CD4-positive, CD25-positive, alpha-beta regulatory T cell (primary cell): ENCODE results near the gene ZIC1. TPM values are rescaled to one million over a fixed set of nuclear protein-coding genes. Genes with fewer than 3 reads are reported as not detected.

ENCODE experiments used
- ATAC-seq, 2 donors: fragments of 150-1000 bp; cut with Tn5 transposase; one replicate each; pipeline ENCODE4 v1.10.0; 2021; ENCODE audit warnings: low read depth in 2 of 2, moderate number of reproducible peaks in 2 of 2, moderate library complexity in 1 of 2
- DNase-seq, 3 donors: peaks; one replicate each; pipeline versions ENCODE4 v3.0.0 to v3.0.0-alpha.2; 2012 to 2022; ENCODE audit warnings: mixed read lengths in 1 of 3
- H3K27ac ChIP-seq: one replicate; pipeline ENCODE4 v1.7.0; 2013; ENCODE audit warnings: mild to moderate bottlenecking, low read length; ENCODE audit not compliant: insufficient read depth, poor library complexity, severe bottlenecking
- H3K27me3 ChIP-seq: one replicate; pipeline ENCODE4 v1.7.0; 2013; ENCODE audit warnings: low read length; ENCODE audit not compliant: control insufficient read depth, insufficient read depth
- H3K36me3 ChIP-seq: one replicate; pipeline ENCODE4 v1.7.0; 2013; ENCODE audit warnings: mild to moderate bottlenecking, low read length, moderate library complexity; ENCODE audit not compliant: control insufficient read depth, insufficient read depth
- H3K4me1 ChIP-seq: 2 replicates; pipeline ENCODE4 v1.7.0; 2013; ENCODE audit warnings: mild to moderate bottlenecking, low read length; ENCODE audit not compliant: insufficient read depth, control insufficient read depth, poor library complexity, severe bottlenecking
- H3K4me3 ChIP-seq: one replicate; pipeline ENCODE4 v1.7.0; 2013; ENCODE audit warnings: low read depth, mild to moderate bottlenecking, low read length, moderate library complexity
- H3K9me3 ChIP-seq, 2 experiments: 1 replicate in 1 of 2; 2 replicates in 1 of 2; pipeline ENCODE4 v1.7.0; 2013; ENCODE audit warnings: low read length in 2 of 2, mild to moderate bottlenecking in 1 of 2, moderate library complexity in 1 of 2; ENCODE audit not compliant: control insufficient read depth in 2 of 2
- H3K27ac Mint-ChIP-seq, 3 donors: one replicate each; pipeline ENCODE4 v1.8.0; 2020 to 2022; ENCODE audit warnings: mild to moderate bottlenecking in 3 of 3, mixed read lengths in 3 of 3, moderate library complexity in 2 of 3
- H3K27me3 Mint-ChIP-seq: one replicate; pipeline ENCODE4 v1.8.0; 2022; ENCODE audit warnings: mild to moderate bottlenecking, mixed read lengths
- H3K36me3 Mint-ChIP-seq: one replicate; pipeline ENCODE4 v1.8.0; 2020; ENCODE audit warnings: mixed read lengths
- H3K4me1 Mint-ChIP-seq, 4 donors: one replicate each; pipeline ENCODE4 v1.8.0; 2020 to 2022; ENCODE audit warnings: mixed read lengths in 4 of 4, mild to moderate bottlenecking in 1 of 4
- H3K4me3 Mint-ChIP-seq, 4 donors: one replicate each; pipeline ENCODE4 v1.8.0; 2020 to 2022; ENCODE audit warnings: mild to moderate bottlenecking in 4 of 4, mixed read lengths in 4 of 4, moderate library complexity in 3 of 4
- H3K9me3 Mint-ChIP-seq, 7 donors: one replicate each; pipeline ENCODE4 v1.8.0; 2020 to 2022; ENCODE audit warnings: mixed read lengths in 7 of 7, mild to moderate bottlenecking in 3 of 7, moderate library complexity in 2 of 7
- polyA plus RNA-seq, 4 donors: library from polyadenylated mRNA; unstranded; fragments of 300-500 nt; fragmentation: Illumina TruSeq; gene quantifications; one replicate each; pipeline ENCODE4 v1.2.3, GENCODE V29; 2021
- total RNA-seq: library from RNA; stranded (reverse); gene quantifications from one replicate; pipeline ENCODE4 v1.2.3, GENCODE V29; 2022

The ZIC1 gene
- total and polyA plus RNA-seq, 5 donors from 2014 or later = not detected

GRCh38 chr3:147367676-147368075 lies 41.5 kb upstream of the ZIC1 start:
- peaks cover 22% of the 10 kb centered on the region for H3K27me3 ChIP-seq
- H3K27ac ChIP-seq = no peak overlapping the region
- no peaks in the 10 kb centered on the region for H3K36me3 Mint-ChIP-seq
- peaks cover 64% of the 10 kb centered on the region for H3K27me3 Mint-ChIP-seq
- H3K4me1 ChIP-seq = no peaks in the 10 kb centered on the region
- ATAC-seq (no peak), DNase-seq (no peak)
- H3K27ac Mint-ChIP-seq = no peak overlapping the region
- no peak overlapping the region for H3K4me3 ChIP-seq
- no peaks in the 10 kb centered on the region for H3K36me3 ChIP-seq
- no peaks in the 10 kb centered on the region for H3K4me1 Mint-ChIP-seq
- H3K4me3 Mint-ChIP-seq = no peak overlapping the region
- peaks cover 0 to 19% (median 1%) of the 10 kb centered on the region in 7 donors for H3K9me3 Mint-ChIP-seq
- peaks cover 0 to 6% of the 10 kb centered on the region in 2 experiments for H3K9me3 ChIP-seq

DNA sequence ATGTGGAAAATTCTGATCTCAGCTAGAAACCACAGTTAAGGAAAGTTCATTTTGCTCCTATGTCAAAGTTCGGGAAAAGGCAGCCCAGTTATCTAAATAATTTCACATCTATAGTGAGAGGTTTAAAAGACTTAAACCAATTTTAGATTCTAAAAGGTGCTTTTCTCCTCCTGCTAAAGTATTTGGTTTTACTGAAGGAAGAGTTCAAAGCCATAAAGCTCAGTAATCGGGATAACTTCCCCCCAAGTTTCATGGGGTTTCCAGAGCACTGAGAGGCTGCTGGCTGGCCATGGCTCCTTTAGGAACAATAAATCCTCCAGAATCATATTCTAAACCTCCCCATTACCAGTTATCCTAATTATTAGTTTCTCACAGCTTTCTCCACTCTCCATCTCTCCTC lies 41.0 kb upstream of the ZIC1 start:
- DNase-seq (no peak), ATAC-seq (no peak)
- no peaks in the 10 kb centered on the region for H3K36me3 Mint-ChIP-seq
- H3K27me3 Mint-ChIP-seq = peaks cover 68% of the 10 kb centered on the region
- H3K36me3 ChIP-seq = no peaks in the 10 kb centered on the region
- H3K27ac ChIP-seq = no peak overlapping the region
- peaks cover 0 to 6% of the 10 kb centered on the region in 2 experiments for H3K9me3 ChIP-seq
- no peak overlapping the region for H3K4me3 ChIP-seq
- H3K4me1 ChIP-seq = no peaks in the 10 kb centered on the region
- no peak overlapping the region for H3K27ac Mint-ChIP-seq
- no peak overlapping the region for H3K4me3 Mint-ChIP-seq
- no peaks in the 10 kb centered on the region for H3K4me1 Mint-ChIP-seq
- peaks cover 0 to 20% (median 1%) of the 10 kb centered on the region in 7 donors for H3K9me3 Mint-ChIP-seq
- H3K27me3 ChIP-seq = peaks cover 22% of the 10 kb centered on the region

GRCh38 chr3:147368561-147369221 lies 40.5 kb upstream of the ZIC1 start:
- H3K27me3 Mint-ChIP-seq = peaks cover 74% of the 10 kb centered on the region
- peak overlapping the region in 1 of 3 donors; percentile 0 for H3K27ac Mint-ChIP-seq
- H3K4me1 Mint-ChIP-seq = no peaks in the 10 kb centered on the region

GRCh38 chr3:147369231-147369630 lies 39.9 kb upstream of the ZIC1 start:
- Histone ChIP-seq H3K4me1 (no peaks in the 10 kb centered on the region), H3K9me3 (peaks cover 0 to 6% of the 10 kb centered on the region in 2 experiments), H3K4me3 (no peak overlapping the region), H3K36me3 (no peaks in the 10 kb centered on the region), H3K27me3 (peaks cover 30% of the 10 kb centered on the region), H3K27ac (no peak overlapping the region)
- Mint-ChIP-seq H3K27ac (no peak overlapping the region), H3K36me3 (no peaks in the 10 kb centered on the region), H3K4me3 (no peak overlapping the region), H3K9me3 (peaks cover 0 to 21% (median 0%) of the 10 kb centered on the region in 7 donors), H3K27me3 (peaks cover 75% of the 10 kb centered on the region), H3K4me1 (no peaks in the 10 kb centered on the region)
- ATAC-seq = no peak
- DNase-seq = no peak

More at GRCh38 chr3:147368561-147369221, 40.5 kb upstream of the ZIC1 start:
- Mint-ChIP-seq H3K4me3 (no peak overlapping the region), H3K9me3 (peaks cover 0 to 21% (median 1%) of the 10 kb centered on the region in 7 donors), H3K36me3 (no peaks in the 10 kb centered on the region)
- H3K4me1 ChIP-seq = no peaks in the 10 kb centered on the region
- H3K27ac ChIP-seq = no peak overlapping the region
- peaks cover 26% of the 10 kb centered on the region for H3K27me3 ChIP-seq
- no peaks in the 10 kb centered on the region for H3K36me3 ChIP-seq
- no peak for ATAC-seq
- H3K4me3 ChIP-seq = no peak overlapping the region
- H3K9me3 ChIP-seq = peaks cover 0 to 6% of the 10 kb centered on the region in 2 experiments
- no peak for DNase-seq

DNA sequence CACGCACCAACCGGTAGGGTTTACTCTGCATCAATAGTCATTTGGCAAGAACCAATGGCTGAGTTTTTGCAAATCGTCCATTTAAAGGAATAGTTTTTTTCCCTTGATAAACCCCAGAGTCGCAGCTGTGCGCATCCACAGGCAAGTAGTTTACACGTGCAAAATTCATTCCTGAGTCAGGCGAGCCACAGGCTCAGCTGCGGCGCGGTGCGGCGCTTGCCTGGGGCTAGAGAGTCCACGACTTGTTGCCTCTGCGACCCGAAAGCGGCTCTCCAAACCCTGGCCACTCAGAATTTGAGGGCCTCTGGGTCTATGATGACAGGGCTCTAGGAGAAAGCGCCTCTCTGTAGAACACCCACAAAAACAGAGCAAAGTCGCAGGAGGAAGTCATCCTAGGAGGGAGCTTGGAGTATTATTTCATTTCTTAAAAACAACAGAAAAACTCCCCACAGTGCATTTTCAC lies 39.5 kb upstream of the ZIC1 start:
- no peaks in the 10 kb centered on the region for H3K36me3 ChIP-seq
- DNase-seq = no peak
- no peak overlapping the region for H3K4me3 ChIP-seq
- peaks cover 0 to 6% of the 10 kb centered on the region in 2 experiments for H3K9me3 ChIP-seq
- no peaks in the 10 kb centered on the region for H3K4me1 ChIP-seq
- Mint-ChIP-seq H3K36me3 (no peaks in the 10 kb centered on the region), H3K4me3 (no peak overlapping the region), H3K27me3 (peaks cover 76% of the 10 kb centered on the region), H3K9me3 (peaks cover 0 to 17% (median 3%) of the 10 kb centered on the region in 7 donors), H3K4me1 (no peaks in the 10 kb centered on the region), H3K27ac (no peak overlapping the region)
- peaks cover 28% of the 10 kb centered on the region for H3K27me3 ChIP-seq
- H3K27ac ChIP-seq = no peak overlapping the region
- ATAC-seq = no peak

DNA sequence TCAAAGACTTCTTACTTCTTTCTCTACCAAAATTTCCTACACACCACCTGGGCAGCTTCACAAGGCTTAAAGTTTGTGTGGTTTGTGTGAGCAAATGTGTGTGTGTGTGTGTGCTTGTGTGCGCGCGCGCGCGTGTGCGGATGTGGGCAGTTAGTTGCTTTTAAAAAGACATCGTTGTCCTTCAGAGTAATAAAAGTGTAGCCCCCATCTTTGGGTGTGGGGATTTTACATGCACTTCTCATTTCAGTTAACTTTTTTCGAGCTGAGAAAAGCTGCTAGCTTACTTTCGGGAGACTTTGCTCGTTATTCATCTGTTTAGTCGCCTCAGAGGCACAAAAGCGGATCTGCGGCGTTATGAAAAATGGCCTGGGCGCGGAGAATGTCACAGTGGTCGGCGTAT lies 38.8 kb upstream of the ZIC1 start:
- Mint-ChIP-seq H3K27ac (no peak overlapping the region), H3K4me3 (no peak overlapping the region), H3K9me3 (peaks cover 0 to 16% (median 3%) of the 10 kb centered on the region in 7 donors), H3K27me3 (peaks cover 79% of the 10 kb centered on the region), H3K36me3 (no peaks in the 10 kb centered on the region), H3K4me1 (no peaks in the 10 kb centered on the region)
- Histone ChIP-seq H3K4me1 (no peaks in the 10 kb centered on the region), H3K4me3 (no peak overlapping the region), H3K27me3 (peaks cover 28% of the 10 kb centered on the region), H3K9me3 (peaks cover 0 to 6% of the 10 kb centered on the region in 2 experiments), H3K27ac (no peak overlapping the region), H3K36me3 (no peaks in the 10 kb centered on the region)
- DNase-seq (no peak), ATAC-seq (no peak)

- no peak overlapping the region for H3K4me3 ChIP-seq
- H3K36me3 Mint-ChIP-seq = no peaks in the 10 kb centered on the region
- H3K27me3 Mint-ChIP-seq = peaks cover 74% of the 10 kb centered on the region
- H3K9me3 ChIP-seq = peaks cover 0 to 6% of the 10 kb centered on the region in 2 experiments
- no peak for DNase-seq
- H3K4me3 Mint-ChIP-seq = no peak overlapping the region
- ATAC-seq = no peak
- H3K36me3 ChIP-seq = no peaks in the 10 kb centered on the region
- H3K4me1 ChIP-seq = no peaks in the 10 kb centered on the region
- no peaks in the 10 kb centered on the region for H3K4me1 Mint-ChIP-seq
- H3K27ac ChIP-seq = no peak overlapping the region
- H3K27me3 ChIP-seq = peaks cover 32% of the 10 kb centered on the region
- peaks cover 0 to 16% (median 3%) of the 10 kb centered on the region in 7 donors for H3K9me3 Mint-ChIP-seq
- H3K27ac Mint-ChIP-seq = no peak overlapping the region
These were observed 38.0 kb upstream of the ZIC1 start for GRCh38 chr3:147371140-147371539.
